SK-N-SH (cell line): Measurements from ENCODE around the gene HNRNPM.

Source experiments
- CHD2 ChIP-seq: fragments of 150-350 bp; IDR thresholded peaks from 2 replicates; pipeline ENCODE4 v1.6.1; 2018; ENCODE audit warnings: low read length; ENCODE audit not compliant: partially characterized antibody
- MXI1 ChIP-seq: IDR thresholded peaks from 2 replicates; pipeline ENCODE4 v1.6.1; 2012; ENCODE audit warnings: mild to moderate bottlenecking, low read depth, low read length, improper control_type of control experiment
- POLR2AphosphoS5 ChIP-seq: IDR thresholded peaks from 2 replicates; pipeline ENCODE4 v1.6.1; 2012; ENCODE audit warnings: low read depth, low read length
- TAF1 ChIP-seq: IDR thresholded peaks from 2 replicates; pipeline ENCODE4 v1.6.1; 2012; ENCODE audit warnings: low read depth, mild to moderate bottlenecking, low read length, moderate library complexity, borderline replicate concordance
- TF ChIP-seq, protein P1 (sequence below): IDR thresholded peaks from 2 replicates; pipeline ENCODE4 v1.4.0; 2012; ENCODE audit warnings: low read depth
- TF ChIP-seq, protein P2 (sequence below): fragments of 200-600 bp; sonication (generic); IDR thresholded peaks from 2 replicates; pipeline ENCODE4 v1.6.1; 2017; ENCODE audit warnings: antibody characterized with exemption, mild to moderate bottlenecking, moderate library complexity

DNA sequence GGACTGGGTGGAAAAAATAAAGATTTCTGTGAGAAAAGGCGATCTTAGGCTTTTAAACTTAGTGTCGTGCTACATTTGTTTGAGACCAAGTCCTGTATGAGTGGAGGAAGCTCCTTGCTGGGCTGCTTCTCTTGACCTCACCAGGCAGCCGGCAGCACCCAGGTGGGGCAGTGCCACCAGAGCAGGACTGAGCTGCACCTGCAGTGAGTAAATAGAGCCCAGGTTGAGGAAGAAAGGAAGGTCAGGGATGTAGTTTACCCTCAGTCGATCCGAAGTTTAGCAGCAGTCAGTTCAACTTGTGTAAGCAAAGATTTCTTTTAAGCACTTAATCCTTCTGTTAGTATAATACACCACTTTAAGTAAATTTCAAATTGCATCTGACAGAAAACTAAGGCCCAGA, 13.6 kb downstream of the HNRNPM start:
- no peak for TF ChIP-seq TAF1
- no peak for TF ChIP-seq MXI1
- TF ChIP-seq POLR2AphosphoS5: no peak
- TF ChIP-seq, protein P1, sequence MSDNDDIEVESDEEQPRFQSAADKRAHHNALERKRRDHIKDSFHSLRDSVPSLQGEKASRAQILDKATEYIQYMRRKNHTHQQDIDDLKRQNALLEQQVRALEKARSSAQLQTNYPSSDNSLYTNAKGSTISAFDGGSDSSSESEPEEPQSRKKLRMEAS: no peak
- TF ChIP-seq, protein P2, sequence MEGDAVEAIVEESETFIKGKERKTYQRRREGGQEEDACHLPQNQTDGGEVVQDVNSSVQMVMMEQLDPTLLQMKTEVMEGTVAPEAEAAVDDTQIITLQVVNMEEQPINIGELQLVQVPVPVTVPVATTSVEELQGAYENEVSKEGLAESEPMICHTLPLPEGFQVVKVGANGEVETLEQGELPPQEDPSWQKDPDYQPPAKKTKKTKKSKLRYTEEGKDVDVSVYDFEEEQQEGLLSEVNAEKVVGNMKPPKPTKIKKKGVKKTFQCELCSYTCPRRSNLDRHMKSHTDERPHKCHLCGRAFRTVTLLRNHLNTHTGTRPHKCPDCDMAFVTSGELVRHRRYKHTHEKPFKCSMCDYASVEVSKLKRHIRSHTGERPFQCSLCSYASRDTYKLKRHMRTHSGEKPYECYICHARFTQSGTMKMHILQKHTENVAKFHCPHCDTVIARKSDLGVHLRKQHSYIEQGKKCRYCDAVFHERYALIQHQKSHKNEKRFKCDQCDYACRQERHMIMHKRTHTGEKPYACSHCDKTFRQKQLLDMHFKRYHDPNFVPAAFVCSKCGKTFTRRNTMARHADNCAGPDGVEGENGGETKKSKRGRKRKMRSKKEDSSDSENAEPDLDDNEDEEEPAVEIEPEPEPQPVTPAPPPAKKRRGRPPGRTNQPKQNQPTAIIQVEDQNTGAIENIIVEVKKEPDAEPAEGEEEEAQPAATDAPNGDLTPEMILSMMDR: no peak
- no peak for TF ChIP-seq CHD2
